HFF-Myc (cell line): Measurements from ENCODE around the gene PIGQ.
"Not testable (repeated sequence)": the region's sequence is repeated elsewhere in the genome, so short reads cannot be mapped to it uniquely, and the experiment has no call there.

ENCODE experiments used
- DNase-seq: peaks from one replicate; pipeline ENCODE4 v3.0.0-alpha.2; 2011; ENCODE audit warnings: low read depth; ENCODE audit errors: extremely low read depth
- H3K4me3 ChIP-seq: replicated peaks from 2 replicates; pipeline ENCODE4 v1.5.1; 2011; ENCODE audit warnings: low read depth, mild to moderate bottlenecking, control low read depth, low read length
- CTCF ChIP-seq: IDR thresholded peaks from 2 replicates; pipeline ENCODE4 v1.5.1; 2012; ENCODE audit warnings: mild to moderate bottlenecking, low read depth, low read length, control low read depth; ENCODE audit errors: missing control alignments

Gene PIGQ

GRCh38 chr16:593807-594206 is 24.0 kb downstream of the PIGQ start:
- no peak overlapping the region for H3K4me3 ChIP-seq
- no peak for TF ChIP-seq CTCF
- no peak for DNase-seq

- DNase-seq = no peak
- H3K4me3 ChIP-seq = no peak overlapping the region
- TF ChIP-seq CTCF = no peak
Observed at GRCh38 chr16:595094-595528, 25.3 kb downstream of the PIGQ start.

GRCh38 chr16:595942-596735 is 26.4 kb downstream of the PIGQ start:
- H3K4me3 ChIP-seq = no peak overlapping the region
- no peak for DNase-seq
- TF ChIP-seq CTCF = no peak

- no peak overlapping the region for H3K4me3 ChIP-seq
- no peak for DNase-seq
- no peak for TF ChIP-seq CTCF
Observed at GRCh38 chr16:596736-597060, 26.9 kb downstream of the PIGQ start.

- not testable (repeated sequence) for H3K4me3 ChIP-seq, DNase-seq
Observed at GRCh38 chr16:597655-598054, 27.9 kb downstream of the PIGQ start.

- no peak for DNase-seq
- no peak overlapping the region for H3K4me3 ChIP-seq
- no peak for TF ChIP-seq CTCF
Observed at GRCh38 chr16:598823-599739, 29.3 kb downstream of the PIGQ start.

- H3K4me3 ChIP-seq = no peak overlapping the region
- DNase-seq = no peak
- peak; percentile 20 for TF ChIP-seq CTCF
Observed at GRCh38 chr16:600781-601180, 31.0 kb downstream of the PIGQ start.
